Panc1 (cell line): ENCODE measurements around the gene EML1. TPM values are rescaled to one million over a fixed set of nuclear protein-coding genes. Genes with fewer than 3 reads are reported as not detected.

Experiments
- ATAC-seq: fragments of 200-7000 bp; cut with Tn5 transposase; 2 replicates; pipeline ENCODE4 v1.9.1; 2020; ENCODE audit warnings: mild to moderate bottlenecking, moderate library complexity
- BruUV-seq: library from RNA; stranded (reverse); fragments of 400-500 nt; replicated peaks from 2 replicates; lab custom pipeline; 2021; lab: Mats Ljungman, UMichigan
- CTCF ChIA-PET: fragments of 300-600 bp; sonication (Branson Sonifier 250); formaldehyde crosslinking; loops from one replicate; lab custom pipeline; 2022; ENCODE audit warnings: antibody characterized with exemption; lab: Charles Lee
- POLR2A ChIA-PET: fragments of 300-600 bp; sonication (Branson Sonifier 250); formaldehyde crosslinking; loops from one replicate; lab custom pipeline; 2022; ENCODE audit warnings: antibody characterized with exemption; lab: Charles Lee
- DNase-seq: peaks from one replicate; pipeline ENCODE4 v3.0.0-alpha.2; 2010; ENCODE audit warnings: low read depth, low spot score
- H3K27ac ChIP-seq: 2 replicates; pipeline ENCODE4 v1.5.1; 2011; ENCODE audit warnings: mild to moderate bottlenecking, low read length, inconsistent platforms
- H3K27me3 ChIP-seq: fragments of 200-500 bp; sonication (Bioruptor generic); 2 replicates; pipeline ENCODE4 v1.6.0; 2014; ENCODE audit warnings: low read length, inconsistent platforms; ENCODE audit not compliant: control insufficient read depth, insufficient read depth
- H3K36me3 ChIP-seq: fragments of 200-500 bp; sonication (Bioruptor generic); 2 replicates; pipeline ENCODE4 v1.5.1; 2014; ENCODE audit warnings: inconsistent platforms, mild to moderate bottlenecking, low read length, moderate library complexity; ENCODE audit not compliant: control insufficient read depth, insufficient read depth
- H3K4me1 ChIP-seq: 2 replicates; pipeline ENCODE4 v1.5.1; 2011; ENCODE audit warnings: inconsistent platforms, mild to moderate bottlenecking, low read length, moderate library complexity; ENCODE audit not compliant: control insufficient read depth, insufficient read depth
- H3K4me3 ChIP-seq, 2 experiments: 2 replicates each; pipeline ENCODE4 v1.5.1; 2011 to 2012; ENCODE audit warnings: low read depth in 2 of 2, low read length in 2 of 2, mild to moderate bottlenecking in 2 of 2, inconsistent platforms in 1 of 2, moderate library complexity in 1 of 2
- H3K9me3 ChIP-seq: fragments of 200-500 bp; sonication (Bioruptor generic); 2 replicates; pipeline ENCODE4 v1.5.1; 2014; ENCODE audit warnings: low read depth, mild to moderate bottlenecking, inconsistent platforms, low read length, moderate library complexity; ENCODE audit not compliant: control insufficient read depth, insufficient read depth
- CTCF ChIP-seq: fragments of 450-650 bp; IDR thresholded peaks from 2 replicates; pipeline ENCODE4 v1.5.1; 2017; ENCODE audit warnings: mild to moderate bottlenecking
- POLR2AphosphoS5 ChIP-seq: IDR thresholded peaks from 2 replicates; pipeline ENCODE4 v1.6.1; 2012; ENCODE audit warnings: mild to moderate bottlenecking, low read depth, low read length, moderate library complexity
- SIN3A ChIP-seq: IDR thresholded peaks from 2 replicates; pipeline ENCODE4 v1.6.1; 2012; ENCODE audit warnings: low read depth, mild to moderate bottlenecking, low read length, moderate library complexity, borderline replicate concordance; ENCODE audit not compliant: insufficient read depth
- TCF7L2 ChIP-seq: IDR thresholded peaks from 2 replicates; pipeline ENCODE4 v1.6.1; 2011; ENCODE audit warnings: mild to moderate bottlenecking, low read depth, low read length, inconsistent platforms
- in situ Hi-C: cut with HindIII; loops from 2 replicates; pipeline ENCODE4 v1.10.0; 2016; ENCODE audit warnings: low sequenced_read_pairs, low pct_unique_long_range_greater_than_20kb
- intact Hi-C: fragments of 100-400 bp; cut with micrococcal nuclease; formaldehyde crosslinking; loops from one replicate; pipeline ENCODE4 v1.10.0; 2022; ENCODE audit not compliant: unreplicated experiment
- total RNA-seq: library from RNA; stranded (reverse); gene quantifications from one replicate; pipeline ENCODE4 v1.2.1, GENCODE V29; 2021; ENCODE audit not compliant: unreplicated experiment
- TF ChIP-seq, protein P1 (sequence below), 2 experiments: IDR thresholded peaks; 2 replicates each; pipeline ENCODE4 v1.6.1; 2011 to 2012; ENCODE audit warnings: low read depth in 2 of 2, control low read depth in 1 of 2, low read length in 1 of 2, mild to moderate bottlenecking in 1 of 2, moderate library complexity in 1 of 2; ENCODE audit not compliant: insufficient read depth in 1 of 2

The EML1 gene
- total RNA-seq, 1 experiment from 2014 or later: 35.3 TPM

- no peaks in the 10 kb centered on the region for H3K36me3 ChIP-seq
- DNase-seq: no peak
- no TSS peak for BruUV-seq
- ChIA-PET CTCF (no interaction called here), POLR2A (interaction anchor here (0.6 kb wide), 1 partner anchor 28 kb away, joined by 3 read pairs; no protein-coding TSS in a partner anchor)
- no peak overlapping the region for H3K27ac ChIP-seq
- no peak overlapping the region for H3K4me3 ChIP-seq
- no peaks in the 10 kb centered on the region for H3K27me3 ChIP-seq
- in situ Hi-C loops: no loop called here
- no peaks in the 10 kb centered on the region for H3K9me3 ChIP-seq
- no peaks in the 10 kb centered on the region for H3K4me1 ChIP-seq
- TF ChIP-seq CTCF (no peak), SIN3A (no peak), POLR2AphosphoS5 (no peak), TCF7L2 (no peak)
- TF ChIP-seq, protein P1, sequence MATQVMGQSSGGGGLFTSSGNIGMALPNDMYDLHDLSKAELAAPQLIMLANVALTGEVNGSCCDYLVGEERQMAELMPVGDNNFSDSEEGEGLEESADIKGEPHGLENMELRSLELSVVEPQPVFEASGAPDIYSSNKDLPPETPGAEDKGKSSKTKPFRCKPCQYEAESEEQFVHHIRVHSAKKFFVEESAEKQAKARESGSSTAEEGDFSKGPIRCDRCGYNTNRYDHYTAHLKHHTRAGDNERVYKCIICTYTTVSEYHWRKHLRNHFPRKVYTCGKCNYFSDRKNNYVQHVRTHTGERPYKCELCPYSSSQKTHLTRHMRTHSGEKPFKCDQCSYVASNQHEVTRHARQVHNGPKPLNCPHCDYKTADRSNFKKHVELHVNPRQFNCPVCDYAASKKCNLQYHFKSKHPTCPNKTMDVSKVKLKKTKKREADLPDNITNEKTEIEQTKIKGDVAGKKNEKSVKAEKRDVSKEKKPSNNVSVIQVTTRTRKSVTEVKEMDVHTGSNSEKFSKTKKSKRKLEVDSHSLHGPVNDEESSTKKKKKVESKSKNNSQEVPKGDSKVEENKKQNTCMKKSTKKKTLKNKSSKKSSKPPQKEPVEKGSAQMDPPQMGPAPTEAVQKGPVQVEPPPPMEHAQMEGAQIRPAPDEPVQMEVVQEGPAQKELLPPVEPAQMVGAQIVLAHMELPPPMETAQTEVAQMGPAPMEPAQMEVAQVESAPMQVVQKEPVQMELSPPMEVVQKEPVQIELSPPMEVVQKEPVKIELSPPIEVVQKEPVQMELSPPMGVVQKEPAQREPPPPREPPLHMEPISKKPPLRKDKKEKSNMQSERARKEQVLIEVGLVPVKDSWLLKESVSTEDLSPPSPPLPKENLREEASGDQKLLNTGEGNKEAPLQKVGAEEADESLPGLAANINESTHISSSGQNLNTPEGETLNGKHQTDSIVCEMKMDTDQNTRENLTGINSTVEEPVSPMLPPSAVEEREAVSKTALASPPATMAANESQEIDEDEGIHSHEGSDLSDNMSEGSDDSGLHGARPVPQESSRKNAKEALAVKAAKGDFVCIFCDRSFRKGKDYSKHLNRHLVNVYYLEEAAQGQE (IDR thresholded peaks at IDR 0.05; ENCODE audit: insufficient read depth in 1 of 2, low read depth in 2 of 2, low read length in 1 of 2): no peak
- intact Hi-C loops: loop anchor here (5.0 kb wide), 1 partner anchor 82 kb away; no protein-coding TSS in a partner anchor
- no peak for ATAC-seq
Measured at GRCh38 chr14:99819514-99819913, 26.3 kb downstream of the EML1 start.

- Histone ChIP-seq H3K4me3 (no peak overlapping the region), H3K36me3 (no peaks in the 10 kb centered on the region), H3K27ac (no peak overlapping the region), H3K9me3 (no peaks in the 10 kb centered on the region), H3K4me1 (no peaks in the 10 kb centered on the region), H3K27me3 (no peaks in the 10 kb centered on the region)
- ChIA-PET CTCF (no interaction called here), POLR2A (no interaction called here)
- ATAC-seq (no peak), DNase-seq (no peak)
- no TSS peak for BruUV-seq
- no peak for TF ChIP-seq CTCF
- no peak for TF ChIP-seq TCF7L2
- TF ChIP-seq, protein P1 (IDR thresholded peaks at IDR 0.05; ENCODE audit: insufficient read depth in 1 of 2, low read depth in 2 of 2, low read length in 1 of 2): no peak
- TF ChIP-seq SIN3A: no peak
- no peak for TF ChIP-seq POLR2AphosphoS5
- intact Hi-C loops (no loop called here), in situ Hi-C loops (no loop called here)
Measured at GRCh38 chr14:99820702-99821331, 27.6 kb downstream of the EML1 start.
